AG09309 (cell line): ENCODE data around the gene GNG12.

Experiments
- DNase-seq: peaks from one replicate; pipeline ENCODE4 v3.0.0-alpha.2; 2010; ENCODE audit warnings: low read depth
- H3K4me3 ChIP-seq: 2 replicates; pipeline ENCODE4 v1.5.1; 2011; ENCODE audit warnings: mild to moderate bottlenecking, low read depth, low read length, moderate library complexity; ENCODE audit not compliant: control insufficient read depth
- CTCF ChIP-seq: IDR thresholded peaks from 2 replicates; pipeline ENCODE4 v1.5.1; 2011; ENCODE audit warnings: mild to moderate bottlenecking, low read depth, low read length, inconsistent platforms; ENCODE audit not compliant: insufficient read depth, control insufficient read depth; ENCODE audit errors: missing control alignments

Gene GNG12

DNA sequence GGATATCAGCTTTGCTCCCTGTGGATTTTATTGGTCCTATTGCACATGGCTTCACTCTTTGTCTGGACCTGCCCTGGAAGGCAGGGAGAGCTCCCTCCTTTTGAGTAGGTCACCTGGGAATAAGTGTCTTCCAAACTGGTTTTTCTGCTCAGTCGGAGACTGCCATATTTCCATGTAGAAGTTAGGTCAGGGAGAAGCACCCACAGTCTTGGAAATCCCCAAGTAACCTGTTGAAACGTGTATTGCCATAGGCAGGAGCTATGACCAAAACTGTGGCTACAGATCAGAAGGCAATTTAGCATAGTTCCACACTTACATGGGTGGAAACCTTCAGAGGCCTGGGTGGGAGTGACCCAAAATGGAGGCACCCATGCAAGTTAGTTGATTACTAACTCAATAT, 3.5 kb upstream of the GNG12 start:
- no peak for TF ChIP-seq CTCF
- no peak overlapping the region for H3K4me3 ChIP-seq
- no peak for DNase-seq

DNA sequence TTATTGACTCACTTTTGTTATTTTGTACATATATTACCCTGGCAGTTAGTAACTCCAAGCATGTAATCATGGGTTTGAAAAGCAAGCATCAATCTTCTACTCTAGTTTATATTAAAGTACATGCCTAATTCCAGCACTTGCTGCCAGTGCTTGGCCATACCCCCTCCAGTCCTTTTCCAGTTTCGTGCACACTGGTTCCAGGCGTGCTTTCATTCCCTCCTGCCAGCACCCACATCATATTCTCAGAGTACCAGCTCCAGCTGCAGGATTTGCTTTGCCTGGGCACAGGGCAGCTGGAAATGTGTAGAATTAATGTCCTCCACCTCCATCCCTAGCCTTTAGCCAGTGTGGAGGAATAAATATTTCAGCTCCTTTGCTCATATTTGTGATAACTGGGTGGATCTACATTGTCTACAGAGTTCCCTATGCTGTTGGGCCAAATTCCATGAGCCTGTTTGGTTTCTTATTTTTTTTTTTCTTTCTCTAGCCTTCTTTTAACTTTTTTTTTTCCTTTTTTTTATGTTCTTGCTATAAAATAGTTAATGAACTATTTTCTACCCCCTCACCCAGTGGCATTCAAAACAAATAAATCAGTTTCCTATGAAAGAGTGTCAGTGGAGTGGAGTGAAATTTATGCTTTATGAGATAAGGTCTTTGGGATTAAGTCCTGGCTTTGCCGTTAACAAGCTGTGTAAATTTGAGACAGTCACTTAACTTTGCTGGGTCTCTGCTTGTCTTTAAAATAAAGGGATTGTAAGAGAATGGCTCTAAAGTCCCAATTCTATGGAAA, 2.6 kb upstream of the GNG12 start:
- TF ChIP-seq CTCF: no peak
- DNase-seq: no peak
- H3K4me3 ChIP-seq: no peak overlapping the region

DNA sequence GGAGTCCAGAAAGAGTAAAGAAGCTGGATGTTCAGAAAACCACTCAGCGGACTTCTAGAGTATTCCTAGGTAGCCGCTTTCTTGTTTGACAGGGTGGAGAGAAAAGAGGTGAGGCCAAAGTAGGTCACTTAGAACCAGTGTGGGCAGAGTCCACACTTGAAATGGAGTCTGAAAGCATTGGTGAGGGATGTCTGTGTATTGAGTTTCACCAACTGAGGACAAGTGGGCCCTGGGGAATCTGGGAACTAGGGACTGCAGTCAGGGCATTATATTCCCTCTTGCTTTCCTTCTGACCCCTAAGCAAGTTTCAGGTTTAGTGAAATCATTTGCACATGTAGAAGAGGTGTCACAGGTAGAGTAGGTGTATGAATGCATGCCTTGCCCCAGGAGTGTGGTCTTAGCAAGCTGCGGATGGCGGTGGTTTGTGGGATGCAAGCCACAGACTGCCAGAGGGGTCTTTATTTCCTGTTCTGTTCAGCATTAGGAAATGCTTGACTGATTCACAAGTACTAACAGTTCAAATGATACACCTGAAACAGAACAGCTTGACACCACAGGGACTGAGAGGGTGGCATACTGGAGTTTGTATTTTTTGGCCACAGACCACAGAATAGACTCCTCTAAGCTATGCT, 1.1 kb upstream of the GNG12 start:
- DNase-seq: no peak
- no peak overlapping the region for H3K4me3 ChIP-seq

GRCh38 chr1:67833602-67833940, 304 bp upstream of the GNG12 start:
- peak overlapping the region; percentile 71 for H3K4me3 ChIP-seq
- DNase-seq: peak; percentile 34
- no peak for TF ChIP-seq CTCF

More for the DNA sequence above, 1.1 kb upstream of the GNG12 start:
- TF ChIP-seq CTCF: no peak

GRCh38 chr1:67831850-67832513, 1.3 kb downstream of the GNG12 start:
- TF ChIP-seq CTCF: no peak
- DNase-seq: peak; percentile 21
- H3K4me3 ChIP-seq: peak overlapping the region; percentile 71

GRCh38 chr1:67830928-67831830, 2.1 kb downstream of the GNG12 start:
- H3K4me3 ChIP-seq: peak overlapping the region; percentile 71
- no peak for DNase-seq
- no peak for TF ChIP-seq CTCF
